DMS53 (cell line): ENCODE results near the gene XKR7.
"Not testable (repeated sequence)": the region's sequence is repeated elsewhere in the genome, so short reads cannot be mapped to it uniquely, and the experiment has no call there.

Source experiments
- DNase-seq: peaks from one replicate; lab custom pipeline; 2025; lab: John Stamatoyannopoulos, UW

Gene XKR7

GRCh38 chr20:31967830-31968249, at the start of gene XKR7:
XKR7 (plus strand) TSS chr20:31968151; CDS start chr20:31968176, 25 bp downstream.
- DNase-seq: peak; percentile 75

GRCh38 chr20:31918466-31919105, 49.4 kb upstream of the XKR7 start:
- no peak for DNase-seq

- DNase-seq: no peak
These were observed 48.4 kb upstream of the XKR7 start for GRCh38 chr20:31919410-31920155.

- no peak for DNase-seq
These were observed 47.6 kb upstream of the XKR7 start for GRCh38 chr20:31920275-31920855.

GRCh38 chr20:31921480-31921879, 46.5 kb upstream of the XKR7 start:
- not testable (repeated sequence) for DNase-seq

GRCh38 chr20:31922181-31922580, 45.8 kb upstream of the XKR7 start:
- no peak for DNase-seq

GRCh38 chr20:31922588-31922987, 45.4 kb upstream of the XKR7 start:
- DNase-seq: no peak

- no peak for DNase-seq
These were observed 44.3 kb upstream of the XKR7 start for GRCh38 chr20:31923388-31924331.

- no peak for DNase-seq
These were observed 43.4 kb upstream of the XKR7 start for GRCh38 chr20:31924561-31924960.

- DNase-seq: no peak
These were observed 42.3 kb upstream of the XKR7 start for GRCh38 chr20:31925631-31926030.

- DNase-seq: no peak
These were observed 41.5 kb upstream of the XKR7 start for GRCh38 chr20:31926493-31926892.

- DNase-seq: no peak
These were observed 40.3 kb upstream of the XKR7 start for GRCh38 chr20:31927627-31928159.

- DNase-seq: not testable (repeated sequence)
These were observed 38.3 kb upstream of the XKR7 start for GRCh38 chr20:31929631-31930030.

- no peak for DNase-seq
These were observed 37.2 kb upstream of the XKR7 start for GRCh38 chr20:31930779-31931178.

- DNase-seq: no peak
These were observed 34.3 kb upstream of the XKR7 start for GRCh38 chr20:31933698-31934097.

- DNase-seq: no peak
These were observed 33.5 kb upstream of the XKR7 start for GRCh38 chr20:31934491-31934890.

- DNase-seq: no peak
These were observed 32.8 kb upstream of the XKR7 start for GRCh38 chr20:31934968-31935764.

- no peak for DNase-seq
These were observed 31.5 kb upstream of the XKR7 start for GRCh38 chr20:31936420-31936819.

- no peak for DNase-seq
These were observed 30.1 kb upstream of the XKR7 start for GRCh38 chr20:31937820-31938219.

GRCh38 chr20:31939661-31940060, 28.3 kb upstream of the XKR7 start:
- DNase-seq: no peak

- DNase-seq: no peak
These were observed 24.9 kb upstream of the XKR7 start for GRCh38 chr20:31943052-31943471.
